ENCODE results near the gene AOC2.
"Not testable (repeated sequence)": the region's sequence is repeated elsewhere in the genome, so short reads cannot be mapped to it uniquely, and the experiment has no call there.

Gene AOC2

DNA sequence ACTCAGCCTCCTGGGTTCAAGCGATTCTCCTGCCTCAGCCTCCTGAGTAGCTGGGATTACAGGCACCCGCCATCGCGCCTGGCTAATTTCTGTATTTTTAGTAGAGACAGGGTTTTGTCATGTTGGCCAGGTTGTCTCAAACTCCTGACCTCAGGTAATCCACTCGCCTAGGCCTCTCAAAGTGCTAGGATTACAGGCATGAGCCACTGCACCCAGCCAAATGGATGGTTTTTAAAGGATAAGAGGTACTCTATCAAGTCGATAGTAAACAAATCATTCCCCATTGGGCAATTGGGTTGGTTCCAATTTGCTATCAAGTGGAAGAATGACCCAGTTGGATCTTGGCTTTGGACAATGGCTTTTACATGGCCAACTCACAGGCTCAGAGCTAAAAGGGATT, 37.3 kb downstream of the AOC2 start:
- DNase-seq (ENCODE audit: low read depth, low spot score): not testable (repeated sequence)

DNA sequence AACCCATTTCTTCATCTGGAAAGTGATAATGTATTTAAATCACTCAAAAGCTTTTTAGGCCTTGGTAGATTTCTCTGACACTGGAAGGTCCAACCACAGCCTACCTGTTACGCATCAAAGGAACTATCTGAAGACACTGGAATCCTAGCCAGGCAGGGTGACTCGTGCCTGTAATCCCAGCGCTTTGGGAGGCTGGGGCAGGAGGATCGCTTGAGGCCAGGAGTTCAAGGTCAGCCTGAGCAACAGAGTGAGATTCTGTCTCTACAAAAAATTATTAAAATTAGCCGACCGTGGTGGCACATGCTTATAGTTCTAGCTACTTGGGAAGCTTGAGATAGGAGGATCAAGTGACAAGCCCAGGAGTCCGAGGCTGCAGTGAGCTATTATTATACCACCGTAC, 37.8 kb downstream of the AOC2 start:
- DNase-seq (ENCODE audit: low read depth, low spot score): no peak

DNA sequence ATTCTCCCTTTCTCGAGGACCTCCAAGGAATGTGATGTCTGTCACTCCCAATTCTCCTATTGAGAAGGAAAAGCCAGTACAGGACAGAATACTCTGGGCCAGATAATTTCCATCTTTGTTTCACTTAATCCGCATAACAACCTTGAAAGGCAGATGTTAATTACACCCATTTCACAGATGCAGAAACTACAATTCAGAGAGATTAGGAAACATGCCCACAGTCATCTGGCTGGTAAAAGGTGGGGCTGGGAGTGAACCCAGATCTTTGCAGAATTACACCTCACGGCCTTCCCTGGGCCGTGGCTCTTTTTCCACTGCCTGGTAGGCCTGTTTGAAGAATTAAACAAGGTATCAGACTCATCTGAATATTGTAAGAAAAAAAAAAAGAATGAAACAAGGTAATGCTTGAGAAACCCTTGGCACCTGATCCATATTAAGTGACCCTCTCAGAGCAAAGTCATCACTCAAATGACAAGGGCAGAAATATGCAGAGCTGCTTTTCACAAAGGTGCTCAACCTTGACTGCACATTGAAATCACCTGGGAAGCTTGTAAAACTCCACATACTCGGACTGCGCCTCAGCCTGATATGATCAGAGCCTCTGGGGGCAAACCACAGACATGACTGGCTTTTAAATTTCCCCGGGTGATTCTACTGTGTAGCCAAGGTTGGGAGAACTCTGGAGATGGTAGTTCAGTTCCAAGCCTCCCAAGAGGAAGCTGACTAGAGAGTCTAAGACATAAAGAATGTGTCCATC, 39.6 kb downstream of the AOC2 start:
- no peak for DNase-seq (ENCODE audit: low read depth, low spot score)

DNA sequence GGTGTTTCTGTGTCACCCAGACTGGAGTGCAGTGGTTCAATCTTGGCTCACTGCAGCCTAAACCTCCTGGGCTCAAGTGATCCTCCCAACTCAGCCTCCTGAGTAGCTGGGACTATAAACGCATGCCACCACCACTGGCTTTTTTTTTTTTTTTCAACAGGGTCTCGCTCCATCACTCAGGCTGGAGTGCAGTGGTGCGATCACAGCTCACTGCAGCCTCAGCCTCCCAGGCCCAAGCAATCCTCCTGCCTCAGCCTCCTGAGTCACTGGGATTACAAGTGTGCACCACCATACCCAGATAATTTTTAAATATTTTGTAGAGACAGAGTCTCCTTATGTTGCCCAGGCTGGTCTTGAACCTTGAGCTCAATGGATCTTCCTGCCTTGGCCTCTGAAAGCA, 41.4 kb downstream of the AOC2 start:
- DNase-seq (ENCODE audit: low read depth, low spot score): not testable (repeated sequence)

DNA sequence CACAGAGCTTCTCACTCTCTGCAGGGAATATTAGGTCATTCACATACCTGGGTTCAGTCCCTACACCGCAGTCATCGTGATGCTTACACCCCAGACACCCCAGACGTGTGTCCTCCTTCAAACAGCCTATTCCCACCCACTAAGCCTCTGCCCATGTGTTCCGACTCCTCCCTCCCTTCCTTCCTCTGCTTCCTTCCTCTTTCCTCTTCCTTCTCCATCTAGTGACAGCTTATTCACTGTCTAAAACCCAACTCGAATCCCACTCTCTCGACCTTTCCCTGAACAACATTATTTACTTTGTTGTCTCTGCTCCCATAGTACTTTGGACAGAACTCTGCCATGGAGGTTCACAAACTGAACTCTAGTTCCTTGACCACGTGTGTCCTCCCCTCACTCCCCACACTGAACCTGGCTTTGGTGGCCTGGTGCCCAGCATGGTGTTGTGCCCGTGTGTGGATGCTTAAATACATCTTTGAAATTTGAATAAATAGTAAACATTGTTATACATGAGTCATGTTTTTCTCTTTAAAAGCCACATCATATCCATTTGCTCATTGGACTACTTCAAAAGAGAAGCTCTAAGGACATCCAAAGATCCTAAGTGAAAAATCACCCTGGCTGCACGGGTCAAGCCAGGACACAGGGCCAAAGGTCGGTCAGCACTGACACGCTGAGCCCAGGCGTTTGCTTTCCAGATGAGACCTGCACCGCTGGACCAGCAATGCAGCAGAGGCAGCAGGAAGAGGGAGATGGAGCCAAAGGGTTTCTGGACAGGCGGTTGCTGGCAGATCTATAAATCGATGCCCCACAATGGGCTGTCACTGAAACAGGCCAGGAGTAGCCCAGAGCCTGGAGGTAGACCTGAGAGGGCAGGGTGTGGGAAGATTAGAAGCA, 42.1 kb downstream of the AOC2 start:
- DNase-seq (ENCODE audit: low read depth, low spot score): no peak

DNA sequence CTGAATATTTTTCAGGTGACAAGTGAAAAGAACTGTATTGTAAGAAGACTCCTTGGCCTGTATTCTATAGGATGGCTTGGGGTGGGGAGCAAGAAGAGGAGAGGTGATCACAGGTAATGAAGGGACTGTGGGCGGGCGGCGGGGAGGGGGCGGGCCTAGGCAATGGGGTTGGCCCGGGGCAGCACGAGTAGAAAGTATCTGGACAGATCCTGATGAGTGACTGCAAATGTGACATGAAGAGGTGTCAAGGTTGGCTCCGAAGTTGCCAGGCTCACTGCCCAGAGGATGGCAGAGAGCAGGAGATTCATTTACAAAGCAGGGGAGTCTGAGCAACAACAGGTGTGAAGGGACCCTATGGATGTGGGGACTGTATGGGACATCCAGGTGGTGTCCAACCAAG, 45.4 kb downstream of the AOC2 start:
- no peak for DNase-seq (ENCODE audit: low read depth, low spot score)

DNA sequence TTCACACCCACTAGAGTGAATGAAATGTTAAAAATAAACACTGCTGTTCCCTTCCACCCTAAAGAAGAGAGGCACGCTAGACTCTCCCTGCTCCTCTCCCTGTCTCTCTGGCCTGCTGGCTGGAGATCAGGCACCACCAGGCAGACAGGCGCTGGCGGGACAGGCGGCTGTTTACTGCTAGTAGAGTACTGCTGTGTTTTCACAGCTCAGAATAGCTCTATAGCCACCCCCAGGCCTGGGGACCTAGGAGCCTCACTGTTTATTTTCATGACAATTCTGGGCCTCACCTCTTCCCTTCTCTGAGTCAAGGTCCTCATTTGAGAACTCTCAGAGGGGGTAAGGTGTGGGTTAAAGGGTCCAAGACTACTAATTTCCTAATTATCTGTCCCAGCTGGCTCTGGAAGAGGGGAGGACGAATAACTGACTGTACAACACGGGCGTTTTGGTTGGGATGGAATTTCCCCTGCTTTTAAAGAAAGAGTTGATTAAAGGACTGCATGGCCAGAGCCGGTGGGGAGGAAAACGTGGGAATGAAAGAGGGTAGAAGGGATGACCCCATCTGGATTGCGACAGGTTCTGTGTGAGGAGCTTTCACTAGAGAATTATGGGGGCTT, 47.3 kb downstream of the AOC2 start:
- DNase-seq (ENCODE audit: low read depth, low spot score): no peak

DNA sequence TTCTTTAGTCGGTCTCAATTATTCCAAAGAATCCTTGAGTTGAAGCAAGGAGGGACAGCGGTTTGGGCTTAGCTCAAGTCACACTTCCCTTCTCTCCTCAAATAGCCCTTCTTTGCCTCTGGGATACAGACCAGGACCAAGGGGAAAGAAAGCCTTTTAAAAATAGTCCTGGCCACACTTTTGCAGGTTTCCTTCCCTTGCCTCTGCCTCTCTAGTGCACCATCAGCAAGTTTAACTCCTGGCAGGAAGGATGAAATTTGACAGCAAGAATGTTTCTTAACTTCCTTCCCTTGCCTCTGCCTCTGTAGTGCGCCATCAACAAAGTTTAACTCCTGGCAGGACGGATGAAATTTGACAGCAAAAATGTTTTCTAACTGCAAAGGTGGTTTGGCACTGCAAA, 49.0 kb downstream of the AOC2 start:
- no peak for DNase-seq (ENCODE audit: low read depth, low spot score)

DNA sequence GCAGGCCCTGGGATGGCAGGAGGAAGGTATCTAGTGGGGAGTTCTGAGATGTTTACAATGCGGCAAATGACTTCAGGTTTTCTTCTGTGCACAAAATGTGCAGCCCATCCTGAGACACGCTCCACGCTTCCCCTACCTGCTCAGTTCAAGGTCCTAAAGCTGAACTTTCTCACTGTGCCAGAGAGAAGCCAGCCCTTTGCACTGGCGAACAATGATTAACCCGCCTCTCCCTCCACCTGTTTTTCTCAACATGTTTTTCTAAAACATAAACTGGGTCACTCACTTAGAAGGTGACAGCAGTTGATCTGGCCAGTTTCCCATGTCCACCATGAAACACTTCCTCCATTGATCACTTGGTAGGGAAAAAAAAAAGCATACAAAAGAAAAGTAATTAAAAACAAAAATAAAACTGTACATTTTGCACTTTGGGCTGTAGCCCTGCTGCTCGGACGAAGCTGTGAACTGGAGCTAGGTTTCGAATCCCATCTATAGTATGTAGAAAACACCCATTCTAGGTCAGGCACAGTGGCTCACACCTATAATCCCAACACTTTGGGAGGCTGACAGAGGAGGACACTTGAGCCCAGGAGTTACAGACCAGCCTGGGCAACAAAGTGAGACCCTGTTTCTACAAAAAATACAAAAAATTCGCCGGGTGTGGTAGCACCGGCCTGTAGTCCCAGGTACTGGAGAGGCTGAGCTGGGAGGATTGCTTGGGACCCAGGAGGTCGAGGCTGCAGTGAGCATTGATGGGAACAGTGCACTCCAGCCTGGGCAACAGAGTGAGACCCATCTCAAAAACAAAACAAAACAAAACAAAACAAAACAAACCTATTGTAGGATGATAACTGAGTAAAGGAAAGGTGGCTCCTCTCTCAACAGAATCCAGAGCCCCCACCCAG, 50.2 kb downstream of the AOC2 start:
- DNase-seq (ENCODE audit: low read depth, low spot score): no peak

DNA sequence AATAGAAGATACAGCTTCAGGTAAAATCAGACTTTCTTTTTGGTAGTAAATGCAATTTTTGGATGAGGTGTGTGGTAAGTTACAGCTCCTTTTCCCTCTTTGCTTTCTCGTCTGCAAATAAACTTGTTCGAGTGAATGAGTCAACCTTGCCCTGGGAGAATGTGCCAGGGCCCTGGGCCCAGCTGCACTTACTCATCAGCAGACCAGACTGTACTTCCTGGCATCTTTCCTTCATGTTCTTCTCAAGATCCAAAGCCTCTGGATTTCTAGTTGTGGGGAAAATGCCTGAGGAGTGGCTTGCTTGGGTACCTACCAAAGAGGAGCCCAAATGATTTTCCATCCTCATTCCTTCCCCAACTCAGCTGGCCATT, 50.8 kb downstream of the AOC2 start:
- DNase-seq (ENCODE audit: low read depth, low spot score): peak; percentile 6

DNA sequence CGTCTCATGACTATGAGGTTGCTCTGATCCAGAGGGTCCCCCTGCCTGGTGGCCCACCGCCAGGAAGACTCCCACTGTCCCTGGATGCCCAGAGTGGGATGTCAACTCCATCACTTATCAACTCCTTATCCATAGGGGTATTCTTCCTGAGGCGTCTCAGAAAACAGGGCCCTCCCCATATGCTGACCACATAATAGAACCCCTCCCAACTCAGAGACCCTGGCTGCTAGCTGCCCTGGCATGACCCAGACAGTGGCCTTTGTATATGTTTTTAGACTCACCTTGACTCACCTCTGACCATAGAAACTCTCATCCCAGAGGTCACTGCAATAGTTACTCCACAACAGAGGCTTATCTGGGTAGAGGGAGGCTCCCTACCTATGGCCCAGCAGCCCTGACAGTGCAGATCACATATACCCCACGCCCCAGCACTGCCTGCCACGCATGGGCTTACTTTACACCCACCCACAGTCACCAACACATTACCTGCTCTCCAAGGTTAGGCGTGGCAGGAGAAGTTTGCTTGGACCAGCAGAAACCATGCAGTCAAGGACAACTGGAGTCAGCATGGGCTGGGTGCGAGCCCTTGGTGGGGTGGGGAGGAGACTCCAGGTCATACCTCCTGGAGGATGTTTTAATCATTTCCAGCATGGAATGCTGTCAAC, 53.9 kb downstream of the AOC2 start:
- DNase-seq (ENCODE audit: low read depth, low spot score): no peak

DNA sequence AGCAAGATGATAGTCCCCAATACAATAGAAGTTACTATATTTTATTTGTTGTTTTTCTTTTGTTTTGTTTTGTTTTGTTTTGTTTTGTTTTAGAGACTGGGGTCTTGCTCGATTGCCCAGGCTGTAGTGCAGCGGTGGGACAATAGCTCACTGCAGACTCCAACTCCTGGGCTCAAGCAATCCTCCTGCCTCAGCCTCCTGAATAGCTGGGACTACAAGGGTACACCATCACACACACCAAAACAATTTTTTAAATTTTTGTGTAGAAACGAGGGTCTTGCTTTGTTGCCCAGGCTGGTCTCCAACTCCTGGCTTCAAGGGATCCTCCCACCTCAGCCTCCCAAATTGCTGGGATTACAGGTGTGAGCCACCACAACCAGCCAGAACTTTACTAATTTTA, 55.6 kb downstream of the AOC2 start:
- DNase-seq (ENCODE audit: low read depth, low spot score): not testable (repeated sequence)
